ENCODE data around the gene DNAJC11.

GRCh38 chr1:6635161-6635909 lies 66.3 kb downstream of the DNAJC11 start:
- TF ChIP-seq CTCF (IDR thresholded peaks at IDR 0.05): no peak
- TF ChIP-seq POLR2A (IDR thresholded peaks at IDR 0.05): no peak
- no peak for TF ChIP-seq POLR2AphosphoS5 (IDR thresholded peaks at IDR 0.05)
